ENCODE data around the gene TEFM. TPM values are rescaled to one million over a fixed set of nuclear protein-coding genes. Genes with fewer than 3 reads are reported as not detected.

Gene TEFM
- total RNA-seq, 2 experiments from 2014 or later = 14.8 to 14.9 TPM

DNA sequence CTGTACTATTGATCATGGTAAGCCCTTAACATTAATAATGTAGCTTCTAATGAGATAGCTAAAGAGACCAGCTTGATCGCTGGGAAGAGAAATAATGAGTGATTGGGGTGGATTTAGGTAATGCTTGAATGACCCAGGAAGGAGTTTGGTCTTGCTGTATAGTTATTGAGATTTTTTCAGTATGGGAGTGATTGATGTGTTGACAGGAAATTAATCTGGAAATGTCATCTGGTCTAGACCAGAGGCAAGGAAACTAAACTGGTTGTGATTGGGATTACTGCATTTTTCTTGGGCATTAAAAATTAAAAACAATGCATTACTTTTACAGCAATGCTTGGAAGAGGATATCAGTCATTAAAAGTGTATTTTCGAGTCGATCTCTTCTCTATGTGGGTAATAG, 11.8 kb downstream of the TEFM start:
- TF ChIP-seq, protein P1, sequence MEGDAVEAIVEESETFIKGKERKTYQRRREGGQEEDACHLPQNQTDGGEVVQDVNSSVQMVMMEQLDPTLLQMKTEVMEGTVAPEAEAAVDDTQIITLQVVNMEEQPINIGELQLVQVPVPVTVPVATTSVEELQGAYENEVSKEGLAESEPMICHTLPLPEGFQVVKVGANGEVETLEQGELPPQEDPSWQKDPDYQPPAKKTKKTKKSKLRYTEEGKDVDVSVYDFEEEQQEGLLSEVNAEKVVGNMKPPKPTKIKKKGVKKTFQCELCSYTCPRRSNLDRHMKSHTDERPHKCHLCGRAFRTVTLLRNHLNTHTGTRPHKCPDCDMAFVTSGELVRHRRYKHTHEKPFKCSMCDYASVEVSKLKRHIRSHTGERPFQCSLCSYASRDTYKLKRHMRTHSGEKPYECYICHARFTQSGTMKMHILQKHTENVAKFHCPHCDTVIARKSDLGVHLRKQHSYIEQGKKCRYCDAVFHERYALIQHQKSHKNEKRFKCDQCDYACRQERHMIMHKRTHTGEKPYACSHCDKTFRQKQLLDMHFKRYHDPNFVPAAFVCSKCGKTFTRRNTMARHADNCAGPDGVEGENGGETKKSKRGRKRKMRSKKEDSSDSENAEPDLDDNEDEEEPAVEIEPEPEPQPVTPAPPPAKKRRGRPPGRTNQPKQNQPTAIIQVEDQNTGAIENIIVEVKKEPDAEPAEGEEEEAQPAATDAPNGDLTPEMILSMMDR (conservative IDR thresholded peaks at IDR 0.05; ENCODE audit: low read length) = no peak
- no peak for TF ChIP-seq EZH2phosphoT487 (IDR thresholded peaks at IDR 0.05; ENCODE audit: borderline replicate concordance, low read depth, low read length)

DNA sequence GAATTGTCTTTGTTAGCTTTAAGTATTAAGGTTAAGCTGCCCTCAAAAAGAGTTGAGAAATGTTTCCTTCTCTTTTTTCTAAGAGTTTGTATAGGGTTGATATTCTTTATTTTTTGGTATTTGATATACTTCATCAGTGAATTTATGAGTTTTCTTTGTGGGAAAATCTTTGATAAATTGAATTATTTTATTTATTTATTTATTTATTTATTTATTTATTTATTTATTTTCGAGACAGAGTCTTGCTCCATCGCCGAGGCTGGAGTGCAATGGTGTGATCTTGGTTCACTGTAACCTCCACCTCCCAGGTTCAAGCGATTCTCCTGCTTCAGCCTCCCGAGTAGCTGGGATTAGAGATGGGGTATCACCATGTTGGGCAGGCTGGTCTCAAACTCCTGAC, 19.9 kb downstream of the TEFM start:
- intact Hi-C loops (cut with micrococcal nuclease; ENCODE audit: unreplicated experiment) = no loop called here

More for the DNA sequence above, 11.8 kb downstream of the TEFM start:
- H4K20me1 ChIP-seq (ENCODE audit: insufficient read depth, low read length) = no peaks in the 10 kb centered on the region
- DNase-seq (ENCODE audit: low spot score) = no peak
- H3K4me1 ChIP-seq (ENCODE audit: insufficient read depth, low read length, poor library complexity, severe bottlenecking) = no peaks in the 10 kb centered on the region
- H3K4me3 ChIP-seq (ENCODE audit: low read depth, low read length, poor library complexity, severe bottlenecking) = no peak overlapping the region
- BruUV-seq (replicated peaks) = no TSS peak
- peaks cover 92% of the 10 kb centered on the region for H3K36me3 ChIP-seq (ENCODE audit: insufficient read depth, low read length)
- intact Hi-C loops (cut with micrococcal nuclease; ENCODE audit: unreplicated experiment) = loop anchor here (5.0 kb wide), 1 partner anchor 37 kb away; no protein-coding TSS in a partner anchor
- no peak overlapping the region for H3K4me2 ChIP-seq (ENCODE audit: low read length)
- no peak overlapping the region for H2AFZ ChIP-seq (ENCODE audit: low read length)
- ChIA-PET POLR2A (interaction anchor here (0.5 to 1.8 kb wide), 3 partner anchors 9 to 552 kb away, joined by 3 to 7 read pairs (median 5); no protein-coding TSS in a partner anchor), CTCF (ENCODE audit: unreplicated experiment) (no interaction called here)
- H3K9me2 ChIP-seq (ENCODE audit: insufficient read depth, low read length) = no peaks in the 10 kb centered on the region
- H3K79me2 ChIP-seq (ENCODE audit: insufficient read depth, low read depth, low read length) = no peaks in the 10 kb centered on the region
- H3K27ac ChIP-seq (ENCODE audit: low read depth, low read length, poor library complexity, severe bottlenecking) = no peak overlapping the region
- H3K9me3 ChIP-seq (ENCODE audit: low read length) = no peaks in the 10 kb centered on the region

DNA sequence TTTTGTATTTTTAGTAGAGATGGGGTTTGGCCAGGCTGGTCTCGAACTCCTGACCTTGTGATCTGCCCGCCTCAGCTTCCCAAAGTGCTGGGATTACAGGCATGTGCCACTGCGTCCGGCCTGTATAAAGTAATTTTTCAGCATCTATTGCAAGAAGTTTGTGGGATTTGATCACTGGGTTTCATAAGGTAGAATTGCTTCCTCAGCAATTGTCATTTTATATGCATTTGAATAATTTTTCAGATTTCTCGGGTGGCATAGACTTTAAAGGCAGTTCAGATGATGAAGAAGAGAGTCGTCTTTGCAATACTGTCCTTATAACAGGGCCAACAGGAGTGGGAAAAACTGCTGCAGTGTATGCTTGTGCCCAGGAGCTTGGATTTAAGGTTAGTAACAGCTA, 37.0 kb downstream of the TEFM start:
- H3K79me2 ChIP-seq (ENCODE audit: insufficient read depth, low read depth, low read length) = no peaks in the 10 kb centered on the region
- no peak overlapping the region for H3K27ac ChIP-seq (ENCODE audit: low read depth, low read length, poor library complexity, severe bottlenecking)
- TF ChIP-seq EZH2phosphoT487 (IDR thresholded peaks at IDR 0.05; ENCODE audit: borderline replicate concordance, low read depth, low read length) = no peak
- TF ChIP-seq, protein P1 (conservative IDR thresholded peaks at IDR 0.05; ENCODE audit: low read length) = no peak
- ChIA-PET CTCF (ENCODE audit: unreplicated experiment) (no interaction called here), POLR2A (no interaction called here)
- no peaks in the 10 kb centered on the region for H3K9me2 ChIP-seq (ENCODE audit: insufficient read depth, low read length)
- H4K20me1 ChIP-seq (ENCODE audit: insufficient read depth, low read length) = no peaks in the 10 kb centered on the region
- peaks cover 99% of the 10 kb centered on the region for H3K36me3 ChIP-seq (ENCODE audit: insufficient read depth, low read length)
- H3K9me3 ChIP-seq (ENCODE audit: low read length) = no peaks in the 10 kb centered on the region
- no peak overlapping the region for H2AFZ ChIP-seq (ENCODE audit: low read length)
- H3K4me1 ChIP-seq (ENCODE audit: insufficient read depth, low read length, poor library complexity, severe bottlenecking) = no peaks in the 10 kb centered on the region
- BruUV-seq (replicated peaks) = no TSS peak
- no peak for DNase-seq (ENCODE audit: low spot score)
- H3K4me3 ChIP-seq (ENCODE audit: low read depth, low read length, poor library complexity, severe bottlenecking) = no peak overlapping the region
- intact Hi-C loops (cut with micrococcal nuclease; ENCODE audit: unreplicated experiment) = no loop called here
- H3K4me2 ChIP-seq (ENCODE audit: low read length) = no peak overlapping the region

More for the DNA sequence above, 19.9 kb downstream of the TEFM start:
- H3K4me2 ChIP-seq (ENCODE audit: low read length) = no peak overlapping the region
- BruUV-seq (replicated peaks) = no TSS peak
- no peaks in the 10 kb centered on the region for H3K9me3 ChIP-seq (ENCODE audit: low read length)
- no peaks in the 10 kb centered on the region for H3K4me1 ChIP-seq (ENCODE audit: insufficient read depth, low read length, poor library complexity, severe bottlenecking)
- ChIA-PET CTCF (ENCODE audit: unreplicated experiment) (no interaction called here), POLR2A (interaction anchor here (1.2 to 1.3 kb wide), 2 partner anchors 8 to 14 kb away, joined by 4 to 7 read pairs; no protein-coding TSS in a partner anchor)
- DNase-seq (ENCODE audit: low spot score) = no peak
- H4K20me1 ChIP-seq (ENCODE audit: insufficient read depth, low read length) = no peaks in the 10 kb centered on the region
- H3K4me3 ChIP-seq (ENCODE audit: low read depth, low read length, poor library complexity, severe bottlenecking) = no peak overlapping the region
- no peak overlapping the region for H2AFZ ChIP-seq (ENCODE audit: low read length)
- TF ChIP-seq, protein P1 (conservative IDR thresholded peaks at IDR 0.05; ENCODE audit: low read length) = no peak
- TF ChIP-seq EZH2phosphoT487 (IDR thresholded peaks at IDR 0.05; ENCODE audit: borderline replicate concordance, low read depth, low read length) = no peak
- no peaks in the 10 kb centered on the region for H3K9me2 ChIP-seq (ENCODE audit: insufficient read depth, low read length)
- H3K79me2 ChIP-seq (ENCODE audit: insufficient read depth, low read depth, low read length) = no peaks in the 10 kb centered on the region
- no peak overlapping the region for H3K27ac ChIP-seq (ENCODE audit: low read depth, low read length, poor library complexity, severe bottlenecking)
- peaks cover 87% of the 10 kb centered on the region for H3K36me3 ChIP-seq (ENCODE audit: insufficient read depth, low read length)
